GM18907 (cell line): ENCODE data around the gene VGLL2.

Experiments
- ATAC-seq: cut with Tn5 transposase; IDR thresholded peaks from one replicate; pipeline ENCODE4 v1.9.1; 2021; ENCODE audit warnings: mild to moderate bottlenecking, moderate library complexity; ENCODE audit not compliant: unreplicated experiment

The VGLL2 gene

DNA sequence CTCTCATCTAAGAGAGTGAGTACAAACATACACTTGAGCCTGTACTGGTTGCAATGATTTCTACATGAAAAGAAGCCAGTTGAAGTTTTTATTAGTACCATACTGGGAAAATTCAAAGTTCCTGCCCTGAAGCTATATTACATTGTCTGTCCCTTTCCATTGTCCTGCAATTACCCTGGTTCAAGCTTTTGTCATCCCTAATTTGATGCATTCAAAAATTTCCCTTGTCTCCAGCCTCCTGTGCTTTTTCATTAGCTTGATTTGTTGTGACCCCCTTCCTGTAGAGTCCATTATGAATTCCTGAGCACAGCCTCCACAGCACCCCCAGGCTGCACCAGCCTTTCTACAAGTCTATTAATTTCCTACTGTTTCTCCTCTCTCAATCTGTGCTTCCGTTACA is 46.4 kb downstream of the VGLL2 start:
- ATAC-seq, result no peak

DNA sequence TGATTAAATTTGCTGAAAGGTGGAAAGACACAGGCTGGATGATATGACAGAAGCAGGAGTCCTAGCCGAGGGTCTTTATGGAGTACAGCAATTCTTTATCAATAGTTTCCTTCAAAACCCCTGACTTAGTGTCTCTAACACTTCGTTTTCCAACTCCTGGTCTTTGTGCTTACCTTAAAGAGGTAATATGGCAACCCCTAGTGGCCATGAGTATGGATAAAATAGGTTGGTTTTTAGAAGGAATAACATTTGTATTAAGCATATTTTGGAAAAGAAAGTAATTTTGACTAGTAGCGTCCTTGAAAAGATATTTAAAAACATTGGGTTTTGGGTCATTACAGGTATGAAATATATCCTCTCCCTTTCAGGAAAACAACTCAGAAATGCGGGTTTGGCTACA is 51.9 kb downstream of the VGLL2 start:
- ATAC-seq, result no peak
